MM.1S (cell line): ENCODE results near the gene LRRC61.

Experiments
- DNase-seq: peaks from one replicate; pipeline ENCODE4 v3.0.0-alpha.2; 2015
- H2AFZ ChIP-seq: fragments of 300-600 bp; sonication (generic); 2 replicates; pipeline ENCODE4 v1.6.0; 2016; ENCODE audit warnings: antibody characterized with exemption, low read length
- H3F3A ChIP-seq: fragments of 300-600 bp; sonication (generic); 2 replicates; pipeline ENCODE4 v1.6.1; 2016; ENCODE audit warnings: mild to moderate bottlenecking, antibody characterized with exemption, low read length, moderate library complexity, mixed read lengths; ENCODE audit not compliant: insufficient read depth
- H3K27ac ChIP-seq: fragments of 300-600 bp; sonication (generic); 2 replicates; pipeline ENCODE4 v1.5.1; 2016; ENCODE audit warnings: mild to moderate bottlenecking, low read length
- H3K27me3 ChIP-seq: fragments of 300-600 bp; sonication (generic); replicated peaks from 2 replicates; pipeline ENCODE4 v1.6.0; 2016; ENCODE audit warnings: low read length; ENCODE audit not compliant: insufficient read depth
- H3K36me3 ChIP-seq: fragments of 300-600 bp; sonication (generic); replicated peaks from 2 replicates; pipeline ENCODE4 v1.6.1; 2016; ENCODE audit warnings: mild to moderate bottlenecking, low read length, mixed read lengths; ENCODE audit not compliant: insufficient read depth
- H3K4me1 ChIP-seq: fragments of 300-600 bp; sonication (generic); 2 replicates; pipeline ENCODE4 v1.6.1; 2016; ENCODE audit warnings: low read length, mixed read lengths
- H3K4me2 ChIP-seq: fragments of 300-600 bp; sonication (generic); 2 replicates; pipeline ENCODE4 v1.6.0; 2016; ENCODE audit warnings: low read depth, low read length
- H3K4me3 ChIP-seq: fragments of 300-600 bp; sonication (generic); 2 replicates; pipeline ENCODE4 v1.5.1; 2016; ENCODE audit warnings: low read length, mixed read lengths
- H3K79me2 ChIP-seq: fragments of 300-600 bp; sonication (generic); 2 replicates; pipeline ENCODE4 v1.6.1; 2016; ENCODE audit warnings: mixed run types, low read length, mixed read lengths
- H3K9ac ChIP-seq: fragments of 300-600 bp; sonication (generic); 2 replicates; pipeline ENCODE4 v1.6.1; 2016; ENCODE audit warnings: low read length, mixed read lengths
- H3K9me2 ChIP-seq: fragments of 300-600 bp; sonication (generic); replicated peaks from 2 replicates; pipeline ENCODE4 v1.6.1; 2016; ENCODE audit warnings: mild to moderate bottlenecking, low read length, mixed read lengths; ENCODE audit not compliant: insufficient read depth
- H3K9me3 ChIP-seq: fragments of 300-600 bp; sonication (generic); replicated peaks from 2 replicates; pipeline ENCODE4 v1.6.1; 2016; ENCODE audit warnings: mild to moderate bottlenecking, low read length, mixed read lengths; ENCODE audit not compliant: insufficient read depth
- H4K20me1 ChIP-seq: fragments of 300-600 bp; sonication (generic); 2 replicates; pipeline ENCODE4 v1.6.1; 2016; ENCODE audit warnings: mild to moderate bottlenecking, low read length, moderate library complexity, mixed read lengths; ENCODE audit not compliant: insufficient read depth
- CTCF ChIP-seq: fragments of 300-600 bp; sonication (generic); IDR thresholded peaks from 2 replicates; pipeline ENCODE4 v1.5.1; 2016; ENCODE audit warnings: antibody characterized with exemption, low read length, mixed read lengths
- EZH2 ChIP-seq: fragments of 300-600 bp; sonication (generic); optimal IDR thresholded peaks from 2 replicates; pipeline ENCODE3; 2017; ENCODE audit warnings: low read depth, mild to moderate bottlenecking, antibody characterized with exemption, low read length, mixed read lengths
- EZH2phosphoT487 ChIP-seq: fragments of 300-600 bp; sonication (generic); IDR thresholded peaks from 2 replicates; pipeline ENCODE4 v1.6.1; 2018; ENCODE audit warnings: antibody characterized with exemption, low read length

Gene LRRC61

GRCh38 chr7:150351587-150352194, 28.5 kb downstream of the LRRC61 start:
- no peak overlapping the region for H2AFZ ChIP-seq

GRCh38 chr7:150355666-150356059, 32.5 kb downstream of the LRRC61 start:
- Histone ChIP-seq H2AFZ (peak overlapping the region; percentile 2; the same call in 1 of the 2 replicates), H3K9me3 (no peaks in the 10 kb centered on the region), H3K27me3 (peaks cover 6% of the 10 kb centered on the region; the same call in 1 of the 2 replicates), H3K4me2 (no peak overlapping the region), H3K4me3 (no peak overlapping the region), H3K9ac (no peak overlapping the region), H3K4me1 (peaks cover 24% of the 10 kb centered on the region), H3K9me2 (no peaks in the 10 kb centered on the region), H4K20me1 (no peaks in the 10 kb centered on the region), H3K36me3 (no peaks in the 10 kb centered on the region), H3F3A (peaks cover 15% of the 10 kb centered on the region), H3K27ac (no peak overlapping the region), H3K79me2 (no peaks in the 10 kb centered on the region)
- no peak for TF ChIP-seq CTCF
- TF ChIP-seq EZH2 = no peak
- no peak for TF ChIP-seq EZH2phosphoT487
- DNase-seq = no peak

More at GRCh38 chr7:150351587-150352194, 28.5 kb downstream of the LRRC61 start:
- no peak overlapping the region for H3K9ac ChIP-seq
- H3K27ac ChIP-seq = no peak overlapping the region
- H3K36me3 ChIP-seq = no peaks in the 10 kb centered on the region
- H4K20me1 ChIP-seq = no peaks in the 10 kb centered on the region
- no peak overlapping the region for H3K4me3 ChIP-seq
- H3K79me2 ChIP-seq = no peaks in the 10 kb centered on the region
- peaks cover 6% of the 10 kb centered on the region; the same call in 1 of the 2 replicates for H3K27me3 ChIP-seq
- H3K4me2 ChIP-seq = no peak overlapping the region
- H3K4me1 ChIP-seq = peaks cover 13% of the 10 kb centered on the region; the same call in 1 of the 2 replicates
- no peak for DNase-seq
- TF ChIP-seq EZH2phosphoT487 (no peak), CTCF (no peak), EZH2 (no peak)
- no peaks in the 10 kb centered on the region for H3F3A ChIP-seq
- H3K9me2 ChIP-seq = no peaks in the 10 kb centered on the region
- H3K9me3 ChIP-seq = no peaks in the 10 kb centered on the region

GRCh38 chr7:150356265-150356897, 33.2 kb downstream of the LRRC61 start:
- Histone ChIP-seq H4K20me1 (no peaks in the 10 kb centered on the region), H3K9me2 (no peaks in the 10 kb centered on the region), H3K4me2 (peak overlapping the region; percentile 3; the same call in 1 of the 2 replicates), H3K4me3 (no peak overlapping the region), H3K27me3 (peaks cover 6% of the 10 kb centered on the region; the same call in 1 of the 2 replicates), H3K4me1 (peaks cover 24% of the 10 kb centered on the region), H2AFZ (peak overlapping the region; percentile 37), H3K9ac (no peak overlapping the region), H3K36me3 (no peaks in the 10 kb centered on the region), H3K79me2 (no peaks in the 10 kb centered on the region), H3K9me3 (no peaks in the 10 kb centered on the region), H3F3A (peaks cover 15% of the 10 kb centered on the region), H3K27ac (no peak overlapping the region)
- TF ChIP-seq CTCF (peak; percentile 95), EZH2phosphoT487 (no peak), EZH2 (no peak)
- peak; percentile 69 for DNase-seq
